ENCODE data around the gene SLC35C1. TPM values are rescaled to one million over a fixed set of nuclear protein-coding genes. Genes with fewer than 3 reads are reported as not detected.
A peak's percentile ranks its signal among the peaks of the same experiment; 100 is the strongest.
"Not testable (repeated sequence)": the region's sequence is repeated elsewhere in the genome, so short reads cannot be mapped to it uniquely, and the experiment has no call there.

The SLC35C1 gene
- total RNA-seq, 4 donors from 2014 or later, result under 0.01 to 12.7 (median 5.2) TPM

DNA sequence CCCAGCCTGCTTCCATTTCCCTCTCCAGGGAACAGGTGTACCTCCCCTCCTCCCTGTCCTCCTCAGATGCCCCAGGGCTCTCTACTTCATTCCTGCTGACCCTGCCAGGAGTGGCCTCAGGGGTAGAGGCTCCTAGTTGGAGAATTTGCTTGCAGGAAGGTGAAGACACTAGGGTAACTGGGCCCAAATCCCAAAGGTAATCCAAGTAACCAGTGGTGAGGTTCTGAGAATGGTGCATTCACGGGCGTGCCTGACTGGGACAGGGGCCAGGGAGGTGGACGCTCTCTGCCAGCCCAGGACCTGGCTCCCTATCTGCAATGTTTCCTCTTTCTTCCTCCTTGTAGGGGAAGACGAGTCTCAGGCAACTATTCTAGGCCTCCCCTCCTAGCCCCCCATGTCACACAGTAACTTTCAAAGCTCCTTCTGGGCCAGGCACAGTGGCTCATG is 2.9 kb downstream of the SLC35C1 start:
- intact Hi-C loops (cut with DNase I; ENCODE audit: low total_unique reads), result no loop called here
- DNase-seq, result peak in 1 of 2 donors; percentile 9
- Histone ChIP-seq H3K27me3 (no peaks in the 10 kb centered on the region), H3K36me3 (no peaks in the 10 kb centered on the region), H3K9me3 (no peaks in the 10 kb centered on the region), H3K27ac (no peak overlapping the region), H3K4me1 (peaks cover 0 to 18% of the 10 kb centered on the region in 2 donors), H3K4me3 (no peak overlapping the region)
- no peak for TF ChIP-seq POLR2A (IDR thresholded peaks at IDR 0.05)
- TF ChIP-seq, protein P1, sequence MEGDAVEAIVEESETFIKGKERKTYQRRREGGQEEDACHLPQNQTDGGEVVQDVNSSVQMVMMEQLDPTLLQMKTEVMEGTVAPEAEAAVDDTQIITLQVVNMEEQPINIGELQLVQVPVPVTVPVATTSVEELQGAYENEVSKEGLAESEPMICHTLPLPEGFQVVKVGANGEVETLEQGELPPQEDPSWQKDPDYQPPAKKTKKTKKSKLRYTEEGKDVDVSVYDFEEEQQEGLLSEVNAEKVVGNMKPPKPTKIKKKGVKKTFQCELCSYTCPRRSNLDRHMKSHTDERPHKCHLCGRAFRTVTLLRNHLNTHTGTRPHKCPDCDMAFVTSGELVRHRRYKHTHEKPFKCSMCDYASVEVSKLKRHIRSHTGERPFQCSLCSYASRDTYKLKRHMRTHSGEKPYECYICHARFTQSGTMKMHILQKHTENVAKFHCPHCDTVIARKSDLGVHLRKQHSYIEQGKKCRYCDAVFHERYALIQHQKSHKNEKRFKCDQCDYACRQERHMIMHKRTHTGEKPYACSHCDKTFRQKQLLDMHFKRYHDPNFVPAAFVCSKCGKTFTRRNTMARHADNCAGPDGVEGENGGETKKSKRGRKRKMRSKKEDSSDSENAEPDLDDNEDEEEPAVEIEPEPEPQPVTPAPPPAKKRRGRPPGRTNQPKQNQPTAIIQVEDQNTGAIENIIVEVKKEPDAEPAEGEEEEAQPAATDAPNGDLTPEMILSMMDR (IDR thresholded peaks at IDR 0.05), result no peak

DNA sequence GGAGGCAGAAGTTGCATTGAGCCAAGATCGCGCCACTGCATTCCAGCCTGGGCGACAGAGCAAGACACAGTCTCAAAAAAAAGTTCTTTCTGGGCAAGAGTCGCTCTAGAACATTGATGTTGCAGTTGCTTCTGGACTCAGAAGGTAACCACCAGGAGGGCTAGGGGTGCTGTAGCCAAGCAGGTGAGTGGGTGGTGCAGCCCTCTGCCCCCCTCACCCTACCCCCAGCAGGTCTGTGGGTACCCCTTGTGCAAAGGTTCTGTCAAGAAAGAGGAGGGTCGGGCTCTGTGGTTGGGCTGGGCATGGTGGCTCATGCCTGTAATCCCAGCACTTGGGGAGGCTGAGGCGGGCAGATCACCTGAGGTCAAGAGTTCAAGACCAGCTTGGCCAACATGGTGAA is 3.5 kb downstream of the SLC35C1 start:
- H3K4me1 ChIP-seq, result peaks cover 0 to 18% of the 10 kb centered on the region in 2 donors
- H3K27me3 ChIP-seq; H3K27ac ChIP-seq; H3K36me3 ChIP-seq; H3K4me3 ChIP-seq; intact Hi-C loops (cut with DNase I; ENCODE audit: low total_unique reads); H3K9me3 ChIP-seq: not testable (repeated sequence)
- DNase-seq, result peak in 1 of 2 donors; percentile 11

DNA sequence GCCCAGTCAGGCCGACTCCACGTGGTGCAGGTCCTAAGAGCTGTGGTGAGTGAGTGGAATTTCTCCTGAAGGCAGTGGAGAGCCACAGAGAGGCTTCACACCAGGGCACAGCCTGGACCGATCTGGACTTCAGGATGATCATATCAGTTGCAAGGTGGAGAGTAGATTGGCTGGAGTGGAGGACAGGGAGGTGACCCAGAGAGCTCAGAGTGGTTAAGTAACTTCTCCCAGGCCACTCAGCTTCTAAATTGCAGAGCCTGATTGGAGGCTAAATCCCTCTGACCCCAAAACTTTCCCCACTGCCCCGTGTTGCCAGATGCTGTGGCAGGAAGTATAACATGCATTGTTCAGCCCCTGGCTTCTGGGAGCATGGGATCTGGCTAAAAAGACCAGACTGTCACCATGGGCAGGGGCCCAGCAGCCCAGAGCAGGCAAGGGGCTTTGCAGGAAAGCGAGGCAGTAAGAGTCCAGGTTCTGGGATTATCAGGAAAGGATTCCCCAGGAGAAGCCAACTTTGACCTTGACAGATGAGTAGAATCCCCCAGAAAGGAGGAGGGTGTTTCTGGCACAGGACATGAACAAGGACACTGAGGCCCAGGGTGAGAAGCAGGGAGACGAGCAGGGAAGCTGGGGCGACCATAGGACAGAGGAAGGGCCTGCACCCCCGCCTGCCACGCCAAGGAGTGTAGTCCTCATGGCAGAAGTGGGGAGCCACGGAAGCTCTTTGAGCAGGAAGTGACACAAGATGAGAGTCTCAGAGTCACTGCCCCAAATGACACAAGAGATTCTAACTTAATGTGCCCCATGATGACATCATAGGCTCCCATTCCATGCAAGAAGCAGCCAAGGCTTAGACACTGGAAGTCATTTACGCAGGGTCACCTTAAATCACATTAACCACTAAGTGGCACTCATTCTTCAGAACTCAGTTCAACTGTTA is 4.8 kb downstream of the SLC35C1 start:
- Histone ChIP-seq H3K27ac (no peak overlapping the region), H3K9me3 (no peaks in the 10 kb centered on the region), H3K36me3 (no peaks in the 10 kb centered on the region), H3K27me3 (no peaks in the 10 kb centered on the region), H3K4me3 (no peak overlapping the region), H3K4me1 (peaks cover 0 to 18% of the 10 kb centered on the region in 2 donors)
- peak in 1 of 2 donors; percentile 11 for DNase-seq
- no peak for TF ChIP-seq POLR2A (IDR thresholded peaks at IDR 0.05)
- TF ChIP-seq, protein P1 (IDR thresholded peaks at IDR 0.05), result no peak
- intact Hi-C loops (cut with DNase I; ENCODE audit: low total_unique reads), result no loop called here

DNA sequence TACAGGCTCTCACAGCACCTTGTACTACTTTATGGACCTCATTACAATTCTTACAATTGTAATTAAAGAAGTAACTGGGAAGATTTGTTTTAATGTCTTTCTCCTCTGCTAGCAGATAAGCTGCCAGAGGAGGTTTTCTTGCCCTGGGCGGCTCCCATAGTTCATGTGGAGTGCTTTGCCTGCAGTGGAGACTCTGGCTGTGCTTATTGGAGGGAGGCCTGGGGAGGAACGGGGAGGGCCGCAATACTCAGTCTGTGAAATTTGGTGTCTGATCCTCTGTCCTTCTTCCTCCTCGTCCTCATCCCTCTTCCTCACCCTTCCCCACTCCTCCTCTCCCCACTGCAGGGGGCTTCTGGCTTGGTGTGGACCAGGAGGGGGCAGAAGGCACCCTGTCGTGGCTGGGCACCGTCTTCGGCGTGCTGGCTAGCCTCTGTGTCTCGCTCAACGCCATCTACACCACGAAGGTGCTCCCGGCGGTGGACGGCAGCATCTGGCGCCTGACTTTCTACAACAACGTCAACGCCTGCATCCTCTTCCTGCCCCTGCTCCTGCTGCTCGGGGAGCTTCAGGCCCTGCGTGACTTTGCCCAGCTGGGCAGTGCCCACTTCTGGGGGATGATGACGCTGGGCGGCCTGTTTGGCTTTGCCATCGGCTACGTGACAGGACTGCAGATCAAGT is 5.6 kb downstream of the SLC35C1 start:
- H3K4me3 ChIP-seq, result no peak overlapping the region
- no peaks in the 10 kb centered on the region for H3K9me3 ChIP-seq
- no peaks in the 10 kb centered on the region for H3K27me3 ChIP-seq
- no peaks in the 10 kb centered on the region for H3K36me3 ChIP-seq
- DNase-seq, result peak in 1 of 2 donors; percentile 13
- intact Hi-C loops (cut with DNase I; ENCODE audit: low total_unique reads), result no loop called here
- TF ChIP-seq, protein P1 (IDR thresholded peaks at IDR 0.05), result no peak
- TF ChIP-seq POLR2A (IDR thresholded peaks at IDR 0.05), result no peak
- H3K4me1 ChIP-seq, result peaks cover 0 to 18% of the 10 kb centered on the region in 2 donors
- H3K27ac ChIP-seq, result no peak overlapping the region

DNA sequence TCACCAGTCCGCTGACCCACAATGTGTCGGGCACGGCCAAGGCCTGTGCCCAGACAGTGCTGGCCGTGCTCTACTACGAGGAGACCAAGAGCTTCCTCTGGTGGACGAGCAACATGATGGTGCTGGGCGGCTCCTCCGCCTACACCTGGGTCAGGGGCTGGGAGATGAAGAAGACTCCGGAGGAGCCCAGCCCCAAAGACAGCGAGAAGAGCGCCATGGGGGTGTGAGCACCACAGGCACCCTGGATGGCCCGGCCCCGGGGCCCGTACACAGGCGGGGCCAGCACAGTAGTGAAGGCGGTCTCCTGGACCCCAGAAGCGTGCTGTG is 6.1 kb downstream of the SLC35C1 start:
- no peak for DNase-seq
- no peak for TF ChIP-seq POLR2A (IDR thresholded peaks at IDR 0.05)
- TF ChIP-seq, protein P1 (IDR thresholded peaks at IDR 0.05), result no peak

More for the DNA sequence above, 6.1 kb downstream of the SLC35C1 start:
- H3K36me3 ChIP-seq, result no peaks in the 10 kb centered on the region
- no peak overlapping the region for H3K4me3 ChIP-seq
- peaks cover 0 to 14% of the 10 kb centered on the region in 2 donors for H3K4me1 ChIP-seq
- intact Hi-C loops (cut with DNase I; ENCODE audit: low total_unique reads), result no loop called here
- H3K9me3 ChIP-seq, result no peaks in the 10 kb centered on the region
- H3K27ac ChIP-seq, result no peak overlapping the region
- no peaks in the 10 kb centered on the region for H3K27me3 ChIP-seq

Measured in uterus (tissue), 4 donors.